ENCODE measurements around the gene TMTC3.

The TMTC3 gene

GRCh38 chr12:88228720-88229119, 86.6 kb downstream of the TMTC3 start:
- DNase-seq = no peak

GRCh38 chr12:88230271-88230670, 88.2 kb downstream of the TMTC3 start:
- no peak for DNase-seq

GRCh38 chr12:88235183-88235833, 93.2 kb downstream of the TMTC3 start:
- DNase-seq = no peak

GRCh38 chr12:88237954-88238353, 95.8 kb downstream of the TMTC3 start:
- DNase-seq = no peak

GRCh38 chr12:88238406-88238805, 96.3 kb downstream of the TMTC3 start:
- DNase-seq = no peak

- no peak for DNase-seq
Observed at GRCh38 chr12:88241862-88242570, 99.9 kb downstream of the TMTC3 start.

GRCh38 chr12:88242571-88242925, 100.4 kb downstream of the TMTC3 start:
- no peak for DNase-seq

GRCh38 chr12:88242939-88243338, 100.8 kb downstream of the TMTC3 start:
- no peak for DNase-seq

GRCh38 chr12:88243982-88244381, 101.9 kb downstream of the TMTC3 start:
- no peak for DNase-seq

GRCh38 chr12:88245905-88246304, 103.8 kb downstream of the TMTC3 start:
- no peak for DNase-seq

- no peak for DNase-seq
Observed at GRCh38 chr12:88247241-88247643, 105.1 kb downstream of the TMTC3 start.

- no peak for DNase-seq
Observed at GRCh38 chr12:88248606-88249005, 106.5 kb downstream of the TMTC3 start.
